AG09319 (cell line): ENCODE results near the gene P2RX4.
"Not testable (repeated sequence)": the region's sequence is repeated elsewhere in the genome, so short reads cannot be mapped to it uniquely, and the experiment has no call there.

ENCODE experiments used
- DNase-seq: peaks from one replicate; pipeline ENCODE4 v3.0.0-alpha.2; 2010; ENCODE audit warnings: low read depth; ENCODE audit errors: extremely low read depth
- TF ChIP-seq, protein P1 (sequence below): IDR thresholded peaks from 2 replicates; pipeline ENCODE4 v1.5.1; 2011; ENCODE audit warnings: low read depth, mild to moderate bottlenecking, inconsistent platforms, low read length, moderate library complexity

Gene P2RX4

DNA sequence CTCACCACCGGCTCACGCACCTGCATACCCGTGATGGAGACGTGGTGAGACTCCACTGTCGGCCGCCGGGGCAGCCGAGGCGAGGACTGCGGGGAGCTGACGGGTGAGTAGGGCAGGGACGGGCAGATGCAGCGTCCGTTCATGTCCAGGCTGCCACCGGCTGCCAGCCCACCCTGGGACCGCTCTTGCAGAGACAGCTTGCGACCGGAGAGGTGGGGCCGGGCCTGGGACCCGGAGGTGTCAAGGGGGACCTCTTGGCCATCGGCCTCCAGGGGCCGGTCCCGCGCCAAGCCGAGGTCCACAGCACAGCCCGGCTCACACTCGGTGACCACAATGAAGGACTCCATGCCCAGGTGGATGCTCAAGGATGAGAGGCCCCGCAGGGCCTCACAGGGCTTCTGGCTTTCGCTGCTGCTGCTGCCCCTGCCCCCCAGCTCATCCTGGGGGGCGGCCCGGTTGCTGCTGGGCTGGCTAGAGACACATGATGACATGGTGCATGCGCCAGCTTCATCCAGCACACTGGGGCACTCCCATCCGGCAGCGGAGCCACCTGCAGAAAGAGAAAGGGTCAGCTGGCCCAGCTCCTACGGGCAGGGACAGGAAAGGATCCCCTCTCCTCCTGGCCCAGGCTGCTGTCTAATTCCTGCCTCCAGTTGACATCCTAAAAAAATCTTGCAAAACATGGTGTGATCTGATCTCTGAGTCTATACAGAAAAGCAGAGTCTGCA, 64.3 kb downstream of the P2RX4 start:
- no peak for DNase-seq
- TF ChIP-seq, protein P1, sequence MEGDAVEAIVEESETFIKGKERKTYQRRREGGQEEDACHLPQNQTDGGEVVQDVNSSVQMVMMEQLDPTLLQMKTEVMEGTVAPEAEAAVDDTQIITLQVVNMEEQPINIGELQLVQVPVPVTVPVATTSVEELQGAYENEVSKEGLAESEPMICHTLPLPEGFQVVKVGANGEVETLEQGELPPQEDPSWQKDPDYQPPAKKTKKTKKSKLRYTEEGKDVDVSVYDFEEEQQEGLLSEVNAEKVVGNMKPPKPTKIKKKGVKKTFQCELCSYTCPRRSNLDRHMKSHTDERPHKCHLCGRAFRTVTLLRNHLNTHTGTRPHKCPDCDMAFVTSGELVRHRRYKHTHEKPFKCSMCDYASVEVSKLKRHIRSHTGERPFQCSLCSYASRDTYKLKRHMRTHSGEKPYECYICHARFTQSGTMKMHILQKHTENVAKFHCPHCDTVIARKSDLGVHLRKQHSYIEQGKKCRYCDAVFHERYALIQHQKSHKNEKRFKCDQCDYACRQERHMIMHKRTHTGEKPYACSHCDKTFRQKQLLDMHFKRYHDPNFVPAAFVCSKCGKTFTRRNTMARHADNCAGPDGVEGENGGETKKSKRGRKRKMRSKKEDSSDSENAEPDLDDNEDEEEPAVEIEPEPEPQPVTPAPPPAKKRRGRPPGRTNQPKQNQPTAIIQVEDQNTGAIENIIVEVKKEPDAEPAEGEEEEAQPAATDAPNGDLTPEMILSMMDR, result no peak

DNA sequence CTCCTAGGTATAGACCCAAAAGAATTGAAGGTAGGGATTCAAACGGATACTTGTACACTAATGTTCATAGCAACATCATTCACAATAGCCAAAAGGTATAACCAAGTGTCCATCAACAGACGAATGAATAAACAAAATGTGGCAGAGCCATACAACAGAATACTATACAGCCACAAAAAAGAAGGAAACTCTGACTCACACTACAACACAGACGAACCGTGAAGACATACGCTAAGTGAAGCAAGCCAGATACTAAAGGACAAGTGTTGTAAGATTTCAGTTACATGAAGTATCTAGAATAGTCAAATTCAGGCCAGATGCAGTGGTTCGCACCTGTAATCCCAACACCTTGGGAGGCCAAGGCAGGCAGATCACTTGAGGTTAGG, 67.4 kb downstream of the P2RX4 start:
- no peak for DNase-seq

DNA sequence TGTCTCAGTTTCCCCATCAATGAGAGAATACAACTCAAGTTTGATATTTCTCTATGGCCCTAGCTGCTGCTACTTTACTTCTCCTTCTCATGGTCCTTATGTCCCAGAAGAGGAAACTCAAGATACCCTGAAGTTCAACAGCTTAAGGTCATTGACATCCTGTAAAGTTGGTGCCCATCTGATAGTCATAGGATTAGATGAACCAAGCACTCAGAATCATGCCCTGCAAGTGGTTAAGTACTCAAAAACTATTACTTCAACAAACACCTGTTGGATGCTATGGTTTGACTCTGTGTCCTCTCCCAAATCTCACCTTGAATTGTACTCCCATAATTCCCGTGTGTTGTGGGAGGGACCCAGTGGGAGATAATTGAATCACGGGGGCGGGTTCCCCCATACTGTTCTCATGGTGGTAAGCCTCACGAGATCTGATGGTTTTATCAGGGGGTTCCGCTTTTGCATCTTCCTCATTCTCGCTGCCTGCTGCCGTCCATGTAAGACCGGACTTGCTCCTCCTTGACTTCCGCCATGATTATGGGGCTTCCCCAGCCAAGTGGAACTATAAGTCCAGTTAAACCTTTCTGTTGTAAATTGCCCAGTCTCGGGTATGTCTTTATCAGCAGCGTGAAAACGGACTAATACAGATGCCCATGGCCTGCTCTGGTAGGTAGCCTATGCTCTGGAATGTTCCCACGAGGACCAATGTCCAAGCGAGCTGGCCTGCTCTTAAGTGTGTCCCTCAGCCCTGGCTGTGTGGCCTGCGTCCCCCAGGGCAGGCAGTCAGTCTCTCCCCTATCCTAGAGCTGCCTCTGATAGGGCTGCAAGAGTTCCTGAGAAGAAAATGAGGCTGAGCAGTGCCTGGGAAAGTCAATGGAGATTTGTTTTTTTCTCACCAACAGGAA, 68.5 kb downstream of the P2RX4 start:
- no peak for DNase-seq
- TF ChIP-seq, protein P1, result no peak

More for the DNA sequence above, 67.4 kb downstream of the P2RX4 start:
- TF ChIP-seq, protein P1, result no peak

DNA sequence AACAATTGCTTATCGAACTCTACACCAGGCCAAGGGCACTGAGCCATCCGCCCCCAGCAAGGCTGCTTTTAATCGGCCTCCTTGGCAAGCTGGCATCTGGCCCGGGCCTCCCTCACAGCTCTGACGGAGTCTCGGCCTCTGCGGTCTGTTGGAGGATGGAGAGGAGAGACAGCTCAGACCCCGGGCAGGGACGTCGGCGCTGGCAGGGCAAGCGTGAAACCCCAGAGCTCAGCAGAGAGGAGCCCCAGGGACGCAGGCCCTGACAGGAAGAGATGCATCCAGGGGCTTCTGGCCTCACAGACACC, 69.1 kb downstream of the P2RX4 start:
- DNase-seq, result no peak
- TF ChIP-seq, protein P1, result no peak

DNA sequence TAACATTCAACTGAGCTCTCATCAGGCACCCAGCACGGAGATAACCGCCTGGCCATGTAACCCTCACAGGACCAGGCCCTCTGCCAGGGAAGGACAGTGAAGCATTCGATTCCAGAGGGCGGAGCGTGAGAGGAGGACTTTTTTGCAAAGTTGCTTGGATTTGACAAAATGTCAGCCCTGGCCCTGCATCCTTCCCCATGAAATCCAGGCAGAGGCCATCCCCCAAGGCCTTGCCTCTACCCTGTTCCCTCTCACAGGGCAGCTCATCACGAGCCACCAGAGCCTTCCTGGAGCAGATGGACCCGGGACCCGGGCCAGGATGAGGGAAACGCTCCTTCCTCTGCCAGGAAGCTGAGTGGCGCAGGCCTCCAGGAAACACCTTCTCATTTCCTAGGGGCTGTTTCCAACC, 69.6 kb downstream of the P2RX4 start:
- TF ChIP-seq, protein P1, result no peak
- DNase-seq, result no peak

DNA sequence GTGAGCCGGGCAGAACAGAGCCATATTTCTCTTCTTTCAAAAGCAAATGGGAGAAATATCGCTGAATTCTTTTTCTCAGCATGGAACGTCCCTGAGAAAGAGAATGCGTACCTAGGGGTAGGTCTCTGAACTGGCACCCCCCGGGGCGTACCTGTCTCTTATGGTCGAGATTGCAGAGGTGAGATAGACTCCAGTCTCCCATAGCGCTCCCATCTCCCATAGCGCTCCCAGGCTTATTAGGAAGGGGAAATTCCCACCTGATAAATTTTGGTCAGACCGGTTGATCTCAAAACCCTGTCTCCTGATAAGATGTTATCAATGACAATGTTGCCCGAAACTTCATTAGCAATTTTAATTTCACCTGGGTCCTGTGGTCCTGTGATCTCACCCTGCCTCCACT, 70.6 kb downstream of the P2RX4 start:
- DNase-seq, result not testable (repeated sequence)

DNA sequence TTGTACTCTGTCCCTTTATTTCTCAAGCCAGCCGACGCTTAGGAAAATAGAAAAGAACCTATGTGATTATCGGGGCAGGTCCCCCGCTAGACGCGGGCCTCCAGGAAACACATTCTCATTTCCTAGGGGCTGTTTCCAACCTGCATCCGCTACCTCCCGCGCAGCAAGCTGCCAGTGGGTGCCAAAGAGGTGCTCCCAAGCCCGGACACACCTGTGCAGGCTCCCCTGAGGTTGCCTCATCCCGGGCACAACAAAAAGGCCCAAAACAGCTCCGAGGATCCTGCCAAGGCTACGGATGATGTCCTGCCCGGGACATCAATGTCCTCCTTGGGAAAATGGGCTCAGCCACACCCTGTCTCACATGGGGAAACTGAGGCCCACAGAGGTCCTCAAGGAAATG, 71.2 kb downstream of the P2RX4 start:
- DNase-seq, result not testable (repeated sequence)

DNA sequence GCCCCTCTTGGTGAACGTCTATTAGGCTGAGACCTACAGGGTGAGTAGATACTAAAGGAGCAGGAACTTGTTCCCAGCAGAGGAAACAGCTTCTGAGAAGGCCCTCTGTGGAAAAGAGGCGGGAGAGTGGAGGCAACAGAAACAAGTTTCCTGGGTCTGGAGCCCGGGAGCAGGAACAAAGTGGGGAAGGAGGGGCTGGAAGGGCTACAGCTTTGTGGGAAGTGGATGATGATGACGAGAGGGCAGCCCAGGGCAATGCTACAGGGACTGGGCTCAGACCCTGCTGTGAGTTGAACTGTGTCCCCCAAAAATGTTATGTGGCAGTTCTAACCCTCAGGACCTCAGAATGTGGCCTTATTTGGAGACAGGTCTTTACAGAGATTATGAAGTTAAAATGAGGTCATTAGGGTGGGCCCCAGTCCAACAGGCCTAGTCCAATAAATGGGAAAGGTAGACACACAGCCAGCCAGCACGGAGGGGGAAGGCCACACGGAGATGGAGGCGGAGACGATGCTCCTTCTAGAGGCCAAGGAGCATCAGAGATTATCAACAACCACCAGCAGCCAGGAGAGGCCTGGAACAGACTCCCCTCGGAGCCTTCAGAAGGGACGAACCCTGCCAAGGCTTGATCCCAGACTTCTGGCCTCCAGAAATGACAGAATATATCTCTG, 72.3 kb downstream of the P2RX4 start:
- DNase-seq, result no peak
- TF ChIP-seq, protein P1, result no peak

DNA sequence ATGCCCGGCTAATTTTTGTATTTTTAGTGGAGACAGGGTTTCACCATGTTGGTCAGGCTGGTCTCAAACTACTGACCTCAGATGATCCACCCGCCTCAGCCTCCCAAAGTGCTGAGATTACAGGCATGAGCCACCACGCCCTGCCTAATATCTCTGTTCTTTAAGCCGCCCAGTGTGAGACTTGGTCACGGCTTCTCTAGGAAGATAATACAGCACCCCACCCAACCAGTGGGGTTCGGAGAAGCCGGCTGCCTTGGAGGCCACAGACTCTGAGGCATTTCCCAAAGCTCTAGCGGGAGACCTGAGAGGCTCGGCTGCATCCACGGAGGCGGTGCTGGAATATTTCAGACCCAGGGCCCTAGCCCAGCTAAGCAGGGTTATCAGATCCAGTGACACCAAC, 73.0 kb downstream of the P2RX4 start:
- not testable (repeated sequence) for DNase-seq
